HG02870 (cell line): Measurements from ENCODE around the gene RAB3A.
"Not testable (repeated sequence)": the region's sequence is repeated elsewhere in the genome, so short reads cannot be mapped to it uniquely, and the experiment has no call there.

Source experiments
- ATAC-seq: cut with Tn5 transposase; IDR thresholded peaks from one replicate; pipeline ENCODE4 v1.9.1; 2021; ENCODE audit warnings: mild to moderate bottlenecking, moderate library complexity; ENCODE audit not compliant: unreplicated experiment

RAB3A gene

DNA sequence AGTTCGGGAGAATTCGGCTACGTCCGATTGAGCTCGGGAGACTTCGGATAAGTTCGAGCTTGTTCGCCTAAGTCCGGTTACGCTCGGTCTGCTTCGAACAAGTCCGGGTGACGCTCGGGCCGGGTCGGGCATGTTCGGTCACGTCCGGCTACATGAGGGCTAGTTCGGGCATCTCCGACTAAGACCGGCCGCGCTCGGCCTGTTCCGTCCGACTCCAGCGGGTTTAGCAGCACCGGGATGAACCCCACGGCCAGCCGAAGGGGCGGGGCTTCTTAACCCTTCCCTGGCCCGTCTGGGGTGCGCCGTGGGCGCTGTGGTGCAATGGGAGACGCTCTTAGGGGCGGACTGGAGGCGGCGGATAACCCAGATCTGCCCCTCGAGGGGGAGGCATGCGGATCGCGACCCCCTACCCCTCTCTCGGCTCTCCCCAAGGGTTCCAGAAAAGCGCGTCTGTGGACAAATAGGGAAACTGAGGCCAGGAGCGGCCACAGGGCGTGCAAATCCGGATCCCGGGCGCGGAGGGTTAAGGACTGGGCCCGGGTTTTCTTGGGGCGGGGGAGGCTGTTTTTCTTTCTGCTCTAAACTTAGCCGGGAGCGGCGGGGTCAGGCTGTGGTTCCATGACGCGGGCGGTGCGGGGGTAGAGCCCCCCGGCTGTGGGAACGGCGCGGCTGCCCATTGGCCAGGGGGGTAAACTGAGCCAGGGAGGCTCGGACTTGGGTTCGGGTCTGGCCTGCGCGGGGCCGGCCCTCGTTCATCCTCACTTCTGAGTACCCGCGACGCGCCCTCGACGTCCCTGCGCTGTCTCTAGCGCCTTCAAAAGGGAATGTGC, 20.9 kb upstream of the RAB3A start:
- peak; percentile 93 for ATAC-seq

DNA sequence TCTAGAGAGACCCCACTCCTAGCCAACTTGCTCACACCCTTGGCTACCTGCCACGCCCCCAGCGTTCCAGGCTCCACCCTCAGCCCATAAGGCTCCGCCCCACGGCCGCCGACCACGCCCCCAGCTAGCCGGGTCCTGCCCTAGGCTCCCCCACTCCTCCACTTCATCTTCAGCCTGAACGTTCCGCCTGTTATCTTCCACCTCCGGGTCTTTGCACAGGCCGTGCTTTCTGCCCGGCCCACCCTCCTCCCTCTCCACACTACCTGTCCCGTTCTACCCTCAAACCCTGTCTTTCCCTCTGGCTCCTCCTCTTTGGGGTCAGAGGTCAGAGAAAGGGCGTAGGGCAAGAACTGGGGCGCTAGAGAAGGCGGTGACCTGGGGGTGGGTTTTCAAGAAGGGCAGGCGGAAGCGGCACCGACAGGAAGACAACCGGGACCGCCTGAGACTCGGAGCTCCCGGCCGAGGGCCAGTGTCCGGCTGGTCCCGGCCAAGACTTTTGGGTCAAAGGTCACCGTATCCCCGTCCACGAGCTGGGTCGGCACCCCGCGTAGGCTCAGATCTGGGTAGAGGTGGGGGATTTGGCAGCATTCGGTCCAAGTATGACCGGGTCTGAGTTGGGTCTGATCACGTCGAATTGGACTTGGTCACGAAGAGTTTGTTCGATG, 20.1 kb upstream of the RAB3A start:
- ATAC-seq: no peak

DNA sequence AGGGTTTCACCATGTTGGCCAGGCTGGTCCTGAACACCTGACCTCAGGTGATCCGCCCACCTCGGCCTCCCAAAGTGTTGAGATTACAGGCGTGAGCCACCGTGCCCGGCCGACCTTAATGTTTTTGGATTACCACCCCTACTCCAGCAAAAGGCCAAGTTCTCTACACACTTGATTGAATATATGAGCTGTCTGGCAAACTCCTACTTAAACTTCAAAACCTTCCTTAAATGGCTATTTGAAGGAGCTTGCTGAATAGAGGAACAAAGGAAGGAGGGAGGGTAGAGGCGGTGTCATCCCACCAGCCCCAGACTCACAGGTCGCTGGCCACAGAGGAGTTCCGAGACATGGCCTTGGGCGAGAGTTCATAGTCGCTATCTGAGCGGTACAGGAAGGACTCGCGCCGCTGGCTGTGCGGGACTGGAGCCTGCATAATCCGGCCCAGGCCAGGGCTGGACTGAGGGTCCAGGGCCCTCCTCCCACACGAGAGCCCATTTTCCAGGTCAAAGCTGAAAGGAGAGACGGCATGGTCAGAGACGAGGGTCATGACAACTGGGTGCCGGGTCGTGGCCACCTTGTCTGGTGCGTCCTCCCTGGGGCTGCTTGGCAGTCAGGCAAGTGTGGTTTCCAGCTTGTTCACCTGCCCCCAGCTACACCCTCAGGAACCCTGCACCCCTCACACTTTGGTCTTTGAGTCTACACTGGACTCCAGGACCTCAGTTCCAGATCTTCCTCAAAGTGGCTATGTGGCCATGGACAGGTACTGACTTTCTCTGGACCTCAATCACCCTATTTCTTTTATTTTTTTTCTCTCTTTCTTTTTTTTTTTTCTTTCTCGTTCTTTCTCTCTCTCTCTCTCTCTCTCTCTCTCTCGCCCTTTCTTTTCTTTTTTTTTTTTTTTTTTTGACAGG, 18.2 kb upstream of the RAB3A start:
- ATAC-seq: no peak

DNA sequence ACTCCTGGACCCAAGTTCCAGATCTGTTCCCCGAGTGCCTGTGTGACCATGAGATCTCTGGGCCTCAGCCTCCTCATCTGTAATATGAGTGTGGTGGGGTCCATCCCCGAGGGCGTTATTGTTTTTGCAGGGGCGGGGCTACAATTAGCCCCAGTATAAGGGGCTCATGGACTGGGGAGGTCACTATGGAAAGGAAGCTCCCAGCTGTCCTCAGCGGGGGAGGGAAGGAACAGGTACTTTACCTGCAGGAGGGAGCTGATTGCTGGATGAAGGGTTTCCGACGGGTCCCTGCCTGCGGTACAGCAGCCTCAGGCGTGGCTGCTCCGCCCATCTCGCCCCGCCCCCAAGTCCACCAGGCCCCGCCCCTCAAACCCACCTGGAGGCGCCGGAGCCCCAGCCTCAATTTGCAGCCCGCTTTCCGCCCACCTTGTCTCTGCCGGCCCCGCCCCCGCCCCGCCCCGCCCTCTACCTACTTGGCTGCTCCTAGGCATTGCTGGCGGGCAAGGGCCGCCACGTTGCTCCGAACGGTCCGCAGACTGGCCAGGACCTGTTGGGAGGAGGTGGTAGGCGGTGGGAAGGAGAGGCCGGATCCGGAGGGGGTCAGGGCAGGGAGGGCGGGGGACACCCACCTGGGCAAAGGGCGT, 16.9 kb upstream of the RAB3A start:
- ATAC-seq: no peak

GRCh38 chr19:18219911-18220631, 16.2 kb upstream of the RAB3A start:
- ATAC-seq: no peak

GRCh38 chr19:18218600-18218999, 14.8 kb upstream of the RAB3A start:
- ATAC-seq: no peak

DNA sequence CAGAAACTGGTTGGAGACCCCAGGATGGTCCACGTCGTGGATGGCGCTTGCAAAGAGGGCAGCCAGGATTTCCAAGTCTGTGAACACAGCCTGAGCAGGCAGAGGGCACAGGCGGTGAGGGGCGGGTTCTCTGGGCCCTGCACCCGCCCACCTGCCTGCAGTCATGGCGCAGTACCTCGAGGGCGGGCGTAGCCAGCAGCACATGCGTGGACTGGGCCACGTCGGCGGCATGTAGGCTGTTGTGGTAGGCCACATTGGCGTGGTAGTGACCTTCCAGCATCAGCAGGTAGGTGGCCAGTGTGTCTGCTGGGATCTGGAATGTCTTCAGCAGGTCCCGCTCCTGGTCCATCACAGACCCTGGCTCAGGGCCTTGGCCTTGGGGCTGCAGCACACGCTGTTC, 14.3 kb upstream of the RAB3A start:
- ATAC-seq: no peak

GRCh38 chr19:18216789-18217188, 12.9 kb upstream of the RAB3A start:
- no peak for ATAC-seq

GRCh38 chr19:18214779-18215433, 11.1 kb upstream of the RAB3A start:
- ATAC-seq: no peak

- no peak for ATAC-seq
Measured at GRCh38 chr19:18211683-18212082, 7.8 kb upstream of the RAB3A start.

- ATAC-seq: not testable (repeated sequence)
Measured at GRCh38 chr19:18209912-18210311, 6.1 kb upstream of the RAB3A start.

DNA sequence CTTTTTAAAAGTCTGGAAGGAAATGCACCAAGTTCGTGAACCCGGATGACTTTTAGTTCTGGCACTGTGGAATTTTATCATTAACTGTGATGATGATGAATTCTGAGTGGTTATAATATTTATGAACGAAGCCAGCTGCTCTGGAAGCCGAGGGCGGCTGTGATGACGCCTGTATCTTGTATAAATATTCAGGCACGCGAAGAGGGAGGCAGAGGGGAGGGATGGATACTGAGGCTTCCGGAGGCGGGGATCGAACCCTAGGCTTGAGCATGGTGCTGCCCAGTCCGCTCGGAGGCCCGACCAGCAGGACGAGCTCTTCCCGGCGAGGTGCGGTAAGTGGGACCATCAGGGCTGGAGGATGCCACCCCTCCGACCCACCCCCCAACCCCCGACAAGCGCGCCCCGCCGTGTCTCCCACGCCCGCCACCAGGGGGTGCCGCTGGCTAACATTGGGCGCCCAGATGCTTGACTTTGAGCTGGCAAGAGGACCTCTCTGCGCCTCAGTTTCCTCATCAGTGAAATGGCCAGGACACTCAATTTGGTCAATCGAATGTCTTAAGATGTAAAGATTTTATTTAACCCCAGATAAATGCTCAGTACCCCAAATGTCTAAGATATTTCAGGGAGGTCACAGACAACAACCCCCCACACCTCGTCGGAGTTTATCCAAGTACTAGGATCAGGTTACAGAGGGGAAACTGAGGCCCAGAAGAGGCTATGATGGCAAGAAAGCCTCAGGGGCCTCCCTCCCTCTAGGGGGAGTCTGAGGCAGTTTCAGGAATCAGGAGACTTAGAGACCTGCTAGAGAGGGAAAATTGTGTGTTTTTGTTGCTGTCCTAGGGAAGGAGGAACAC, 4.5 kb upstream of the RAB3A start:
- no peak for ATAC-seq

DNA sequence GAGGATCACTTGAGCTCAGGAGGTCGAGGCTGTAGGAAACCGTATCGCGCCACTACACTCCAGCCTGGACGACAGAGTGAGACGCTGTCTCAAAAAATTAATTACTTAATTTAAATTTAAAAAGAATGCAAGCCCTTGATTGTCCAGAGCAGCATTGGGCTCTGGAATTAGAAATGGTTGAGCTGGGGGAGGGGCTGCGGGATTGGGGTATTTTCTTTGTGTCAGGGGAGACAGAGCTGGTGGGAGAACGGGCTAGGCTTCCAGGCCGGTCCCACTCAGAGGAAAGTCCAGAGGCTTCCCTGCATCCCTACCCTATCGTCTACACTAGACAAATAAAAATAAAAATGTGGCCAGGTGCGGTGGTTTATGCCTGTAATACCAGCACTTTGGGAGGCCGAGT, 2.2 kb upstream of the RAB3A start:
- ATAC-seq: no peak

DNA sequence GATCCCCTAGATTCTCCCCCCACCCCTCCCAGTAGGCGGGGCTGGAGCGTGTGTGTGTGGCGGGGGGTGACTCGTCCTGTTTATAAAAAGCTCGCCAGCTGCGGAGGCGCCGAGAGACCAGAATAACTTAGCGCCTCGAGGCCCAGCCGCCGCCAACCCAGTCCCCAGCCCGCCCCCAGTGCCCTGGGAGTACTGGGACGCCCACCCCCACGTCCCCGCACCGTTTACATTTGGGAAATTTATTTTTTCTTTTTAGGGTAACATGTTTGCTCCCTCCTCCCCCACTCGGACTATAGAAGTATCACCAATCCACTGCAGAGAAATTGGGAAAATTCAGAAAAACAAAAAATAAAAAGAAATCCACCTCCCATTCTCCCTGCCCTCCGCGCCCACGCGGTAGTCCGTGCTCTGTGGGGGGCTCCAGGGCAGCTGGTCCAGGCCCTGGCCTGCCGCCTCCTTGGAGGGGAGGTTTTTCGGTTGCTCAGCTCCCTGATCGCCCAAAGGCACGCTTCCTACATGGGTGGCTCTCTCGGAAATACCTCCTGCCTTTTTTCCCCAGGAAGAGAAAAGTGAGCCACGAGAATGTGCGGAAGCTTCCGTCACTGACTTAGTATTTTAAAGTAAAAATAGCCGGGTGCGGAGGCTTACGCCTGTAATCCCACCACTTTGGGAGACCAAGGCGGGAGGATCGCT, 1.5 kb upstream of the RAB3A start:
- no peak for ATAC-seq

DNA sequence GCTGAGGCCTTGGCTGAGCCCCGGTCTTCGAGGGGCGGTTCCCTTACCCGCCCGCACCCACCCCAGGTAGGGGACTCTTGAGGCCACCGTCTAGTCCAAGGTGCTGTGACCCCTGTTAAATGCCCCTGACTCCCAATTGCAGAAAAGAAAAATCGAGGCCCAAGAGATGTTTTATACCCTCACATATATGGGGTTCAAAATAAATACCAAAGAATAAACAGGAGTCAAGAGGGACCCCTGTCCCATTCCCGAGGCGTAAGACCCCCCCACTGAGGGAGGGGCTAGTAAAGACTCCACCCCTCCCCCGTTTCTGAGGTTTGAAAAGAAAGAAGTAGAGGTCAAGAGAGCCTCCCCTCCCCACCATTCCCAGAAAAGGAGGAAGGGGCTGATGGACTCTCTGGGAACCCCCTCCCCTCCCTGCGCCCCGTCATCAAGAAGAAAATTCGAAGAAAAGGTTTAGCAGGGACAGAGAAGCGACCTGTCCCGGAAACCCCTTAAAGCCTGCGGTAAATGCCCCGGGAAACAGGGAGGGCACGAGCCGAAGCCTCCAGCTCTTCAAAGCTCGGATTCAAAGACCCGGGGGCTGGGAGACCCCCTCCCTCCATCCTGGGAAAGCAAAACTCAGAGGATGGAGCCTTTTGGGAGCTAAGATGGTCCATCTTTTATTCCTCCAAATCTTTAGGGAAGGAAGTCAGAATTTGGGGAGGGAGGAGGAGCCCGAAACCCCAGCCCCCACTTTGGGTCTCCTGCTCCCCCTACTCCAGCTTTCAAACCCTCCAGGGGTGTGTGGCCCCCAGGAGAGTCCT, 755 bp upstream of the RAB3A start:
- ATAC-seq: peak; percentile 12

DNA sequence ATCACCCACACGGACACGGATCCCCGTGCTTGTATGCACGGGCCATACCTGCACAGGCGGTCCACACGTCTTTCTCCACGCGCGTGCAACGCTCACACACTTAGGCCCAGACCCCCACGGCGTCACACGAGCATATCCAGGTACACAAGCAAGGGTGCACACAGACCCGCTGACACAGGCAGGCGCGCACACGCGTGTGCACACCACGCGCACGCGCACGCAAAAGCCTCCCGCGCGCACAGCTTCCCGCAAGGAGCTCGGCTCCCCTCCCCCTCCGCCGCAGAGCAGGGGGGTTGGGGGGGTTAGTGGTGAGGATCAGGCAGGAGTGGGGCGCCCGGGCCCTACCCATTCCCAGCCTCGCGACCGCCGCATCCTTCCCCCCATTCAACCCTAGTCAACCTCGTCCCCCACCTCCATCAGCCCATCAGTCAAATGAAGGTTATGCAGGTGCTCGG, 407 bp downstream of the RAB3A start:
- ATAC-seq: peak; percentile 1

GRCh38 chr19:18202778-18203407, 949 bp downstream of the RAB3A start:
- ATAC-seq: no peak
